Fibroblast of skin of right biceps (primary cell): ENCODE data around the gene PRXL2B.
"Not testable (repeated sequence)": the region's sequence is repeated elsewhere in the genome, so short reads cannot be mapped to it uniquely, and the experiment has no call there.

Source experiments
- DNase-seq: peaks from one replicate; pipeline ENCODE4 v3.0.0-alpha.2; 2013

PRXL2B gene

GRCh38 chr1:2586154-2587070 lies at the start of gene PRXL2B:
Gene PRXL2B, plus strand, starts transcription at chr1:2586777. Its CDS starts 109 bp downstream, at chr1:2586886.
- peak; percentile 99 for DNase-seq

GRCh38 chr1:2537784-2538115 lies 48.8 kb upstream of the PRXL2B start:
- no peak for DNase-seq

- no peak for DNase-seq
These were observed 48.2 kb upstream of the PRXL2B start for GRCh38 chr1:2538376-2538775.

GRCh38 chr1:2538872-2539271 lies 47.7 kb upstream of the PRXL2B start:
- no peak for DNase-seq

GRCh38 chr1:2539312-2539907 lies 47.2 kb upstream of the PRXL2B start:
- no peak for DNase-seq

GRCh38 chr1:2540816-2541492 lies 45.6 kb upstream of the PRXL2B start:
- no peak for DNase-seq

GRCh38 chr1:2541619-2542245 lies 44.8 kb upstream of the PRXL2B start:
- DNase-seq = no peak

- no peak for DNase-seq
These were observed 44.2 kb upstream of the PRXL2B start for GRCh38 chr1:2542246-2542915.

- DNase-seq = peak; percentile 23
These were observed 43.0 kb upstream of the PRXL2B start for GRCh38 chr1:2543543-2544092.

- no peak for DNase-seq
These were observed 42.3 kb upstream of the PRXL2B start for GRCh38 chr1:2544093-2544874.

- DNase-seq = no peak
These were observed 41.5 kb upstream of the PRXL2B start for GRCh38 chr1:2544875-2545640.

- peak; percentile 73 for DNase-seq
These were observed 40.6 kb upstream of the PRXL2B start for GRCh38 chr1:2545754-2546514.

GRCh38 chr1:2546515-2547209 lies 39.9 kb upstream of the PRXL2B start:
- peak; percentile 59 for DNase-seq

- DNase-seq = no peak
These were observed 39.1 kb upstream of the PRXL2B start for GRCh38 chr1:2547210-2548067.

GRCh38 chr1:2548068-2548589 lies 38.4 kb upstream of the PRXL2B start:
- DNase-seq = peak; percentile 54

GRCh38 chr1:2549367-2550029 lies 37.1 kb upstream of the PRXL2B start:
- DNase-seq = not testable (repeated sequence)

GRCh38 chr1:2550309-2550861 lies 36.2 kb upstream of the PRXL2B start:
- not testable (repeated sequence) for DNase-seq
